ENCODE results near the gene ADRA2B. TPM values are rescaled to one million over a fixed set of nuclear protein-coding genes. Genes with fewer than 3 reads are reported as not detected.

Gene ADRA2B
- total and polyA plus RNA-seq, 9 donors: 0.48 to 1.8 (median 1.0) TPM

- peaks cover 1% of the 10 kb centered on the region for H3K4me1 ChIP-seq (ENCODE audit: insufficient read depth)
These were observed 33.9 kb downstream of the ADRA2B start for GRCh38 chr2:96082211-96083063.

DNA sequence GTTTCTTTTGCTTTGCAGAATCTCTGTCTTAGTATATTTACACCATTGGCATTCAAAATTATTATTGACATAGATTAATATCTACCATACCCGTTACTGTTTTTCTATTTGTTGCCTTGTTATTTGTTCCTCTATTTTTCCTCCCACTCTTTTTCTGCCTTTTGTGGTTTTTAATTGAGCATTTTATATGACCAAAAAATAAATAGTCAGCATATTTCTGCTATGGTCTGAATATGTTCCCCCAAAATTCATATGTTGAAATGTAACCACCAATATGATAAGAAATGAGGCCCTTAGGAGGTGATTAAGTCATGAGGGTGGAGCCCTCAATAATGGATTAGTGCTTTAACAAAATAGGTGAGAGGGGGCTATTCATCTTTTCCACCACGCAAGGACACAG, 35.3 kb downstream of the ADRA2B start:
- intact Hi-C loops (cut with DNase I): no loop called here
- Histone ChIP-seq H3K9me3 (no peaks in the 10 kb centered on the region), H3K4me3 (no peak overlapping the region), H3K27ac (no peak overlapping the region), H3K27me3 (no peaks in the 10 kb centered on the region), H3K36me3 (no peaks in the 10 kb centered on the region), H3K4me1 (ENCODE audit: insufficient read depth) (peaks cover 1% of the 10 kb centered on the region)
- TF ChIP-seq EP300 (IDR thresholded peaks at IDR 0.05) (no peak), POLR2A (IDR thresholded peaks at IDR 0.05) (no peak), CTCF (IDR thresholded peaks at IDR 0.05) (no peak)
- no peak for DNase-seq
- 76 to 87% (median 83%) methylated on average over 2 of the region's 2 CpGs for WGBS, 3 donors

More at GRCh38 chr2:96082211-96083063, 33.9 kb downstream of the ADRA2B start:
- Histone ChIP-seq H3K4me3 (no peak overlapping the region), H3K27me3 (no peaks in the 10 kb centered on the region), H3K9me3 (no peaks in the 10 kb centered on the region), H3K27ac (no peak overlapping the region), H3K36me3 (no peaks in the 10 kb centered on the region)
- TF ChIP-seq POLR2A (IDR thresholded peaks at IDR 0.05): no peak
- no peak for TF ChIP-seq CTCF (IDR thresholded peaks at IDR 0.05)
- TF ChIP-seq EP300 (IDR thresholded peaks at IDR 0.05): no peak
- DNase-seq: peak in 1 of 5 donors; percentile 13
- intact Hi-C loops (cut with DNase I): no loop called here
- WGBS, 3 donors: 88% methylated on average over 12 to 14 of the region's 14 CpGs

DNA sequence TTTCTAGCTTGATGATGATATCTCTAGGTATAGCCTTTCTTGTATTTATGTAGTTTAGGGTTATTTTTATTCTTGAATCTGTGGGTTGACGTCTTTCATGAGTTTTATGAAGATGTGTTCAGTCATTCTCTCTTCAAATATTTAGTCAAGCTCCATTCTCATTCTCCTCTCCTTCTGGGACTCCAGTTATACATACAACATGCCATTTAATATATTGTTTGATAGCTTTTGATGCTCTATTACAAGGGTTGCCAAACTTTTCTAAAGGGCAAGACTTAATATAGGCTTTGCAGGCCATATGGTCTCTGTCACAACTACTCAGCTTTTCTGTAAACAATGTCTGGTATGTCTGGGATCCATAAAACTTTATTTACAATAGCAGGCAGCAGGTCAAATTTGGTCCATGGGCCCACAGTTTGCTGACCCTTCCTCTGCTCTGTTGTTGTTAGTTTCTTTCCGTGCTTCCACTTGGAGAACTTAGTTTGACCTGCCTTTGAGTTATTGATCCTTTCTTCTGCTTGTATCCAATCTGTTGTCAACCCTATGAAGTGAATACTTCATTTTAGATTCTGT, 41.1 kb downstream of the ADRA2B start:
- no peak overlapping the region for H3K27ac ChIP-seq
- WGBS, 3 donors: 41 to 52% (median 49%) methylated on average over 2 of the region's 2 CpGs
- DNase-seq: no peak
- H3K36me3 ChIP-seq: no peaks in the 10 kb centered on the region
- H3K4me3 ChIP-seq: no peak overlapping the region
- intact Hi-C loops (cut with DNase I): no loop called here
- no peaks in the 10 kb centered on the region for H3K9me3 ChIP-seq
- no peak for TF ChIP-seq CTCF (IDR thresholded peaks at IDR 0.05)
- TF ChIP-seq EP300 (IDR thresholded peaks at IDR 0.05): no peak
- TF ChIP-seq POLR2A (IDR thresholded peaks at IDR 0.05): no peak
- H3K27me3 ChIP-seq: no peaks in the 10 kb centered on the region
- no peaks in the 10 kb centered on the region for H3K4me1 ChIP-seq (ENCODE audit: insufficient read depth)

DNA sequence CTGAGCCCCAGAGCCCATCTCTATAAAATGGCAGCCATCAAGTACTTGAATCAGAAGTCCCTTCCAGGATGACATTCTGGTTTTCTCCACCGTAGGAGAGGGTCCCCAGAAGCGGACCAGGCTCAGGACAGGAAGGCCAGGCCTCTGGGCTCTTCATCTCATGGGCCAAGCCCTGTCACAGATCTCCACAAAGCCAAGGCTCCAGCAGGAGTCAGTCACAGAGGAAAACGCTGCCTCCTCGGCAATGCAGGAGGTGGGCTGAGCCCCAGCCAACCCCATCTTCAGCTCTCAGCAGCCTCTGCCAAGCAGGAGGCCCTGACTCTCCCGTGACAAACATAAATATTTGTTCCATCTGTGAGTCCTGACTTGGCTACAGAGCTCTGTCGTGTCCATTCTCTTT, 42.2 kb downstream of the ADRA2B start:
- no peak overlapping the region for H3K27ac ChIP-seq
- no peak for DNase-seq
- no peaks in the 10 kb centered on the region for H3K36me3 ChIP-seq
- no peak overlapping the region for H3K4me3 ChIP-seq
- WGBS, 3 donors: 33 to 45% (median 40%) methylated on average over 6 of the region's 6 CpGs
- no peaks in the 10 kb centered on the region for H3K9me3 ChIP-seq
- intact Hi-C loops (cut with DNase I): no loop called here
- H3K4me1 ChIP-seq (ENCODE audit: insufficient read depth): no peaks in the 10 kb centered on the region
- TF ChIP-seq POLR2A (IDR thresholded peaks at IDR 0.05): no peak
- no peak for TF ChIP-seq CTCF (IDR thresholded peaks at IDR 0.05)
- TF ChIP-seq EP300 (IDR thresholded peaks at IDR 0.05): no peak
- no peaks in the 10 kb centered on the region for H3K27me3 ChIP-seq
